MCF 10A (cell line): ENCODE data around the gene PANK2. TPM values are rescaled to one million over a fixed set of nuclear protein-coding genes. Genes with fewer than 3 reads are reported as not detected.

Experiments used
- BruUV-seq: library from RNA; stranded (reverse); fragments of 400-500 nt; replicated peaks from 2 replicates; lab custom pipeline; 2021; lab: Mats Ljungman, UMichigan
- CTCF ChIA-PET: fragments of 300-600 bp; sonication (Branson Sonifier 250); formaldehyde crosslinking; extraction: SDS; loops from one replicate; lab custom pipeline; 2021; ENCODE audit warnings: antibody characterized with exemption, inconsistent platforms; lab: Yijun Ruan, JAX
- POLR2A ChIA-PET: fragments of 300-600, 350-650 bp; sonication (Branson Sonifier 250); formaldehyde crosslinking; extraction: SDS; loops from one replicate; lab custom pipeline; 2020; ENCODE audit warnings: antibody characterized with exemption, inconsistent platforms; lab: Yijun Ruan, JAX
- DNase-seq: peaks from one replicate; pipeline ENCODE4 v3.0.0-alpha.2; 2018; ENCODE audit not compliant: unreplicated experiment
- H3K27ac Mint-ChIP-seq: one replicate; pipeline ENCODE4 v1.8.0; 2022; ENCODE audit warnings: mild to moderate bottlenecking, low read depth, mixed read lengths; ENCODE audit not compliant: unreplicated experiment
- H3K27me3 Mint-ChIP-seq: one replicate; pipeline ENCODE4 v1.8.0; 2022; ENCODE audit warnings: mixed read lengths; ENCODE audit not compliant: insufficient read depth, unreplicated experiment
- H3K36me3 Mint-ChIP-seq: one replicate; pipeline ENCODE4 v1.8.0; 2022; ENCODE audit warnings: mild to moderate bottlenecking, moderate library complexity, mixed read lengths; ENCODE audit not compliant: insufficient read depth, unreplicated experiment
- H3K4me1 Mint-ChIP-seq: one replicate; pipeline ENCODE4 v1.8.0; 2022; ENCODE audit warnings: mixed read lengths; ENCODE audit not compliant: insufficient read depth, unreplicated experiment
- H3K4me3 Mint-ChIP-seq: one replicate; pipeline ENCODE4 v1.8.0; 2022; ENCODE audit warnings: mild to moderate bottlenecking, moderate library complexity, mixed read lengths; ENCODE audit not compliant: unreplicated experiment
- H3K9me3 Mint-ChIP-seq: one replicate; pipeline ENCODE4 v1.8.0; 2022; ENCODE audit warnings: mixed read lengths; ENCODE audit not compliant: unreplicated experiment
- intact Hi-C: fragments of 100-400 bp; cut with micrococcal nuclease; formaldehyde crosslinking; loops from 2 replicates; pipeline ENCODE4 v1.14.1; 2022
- total RNA-seq: library from RNA; stranded (reverse); gene quantifications from 2 replicates; pipeline ENCODE4 v1.2.3, GENCODE V29; 2022
- TF ChIP-seq, protein P1 (sequence below): fragments of 200-600 bp; IDR thresholded peaks from one replicate; pipeline ENCODE4 v1.8.0; 2022; ENCODE audit warnings: antibody characterized with exemption, mild to moderate bottlenecking; ENCODE audit not compliant: unreplicated experiment

The PANK2 gene
- total RNA-seq, 1 experiment from 2014 or later = 29.2 TPM

DNA sequence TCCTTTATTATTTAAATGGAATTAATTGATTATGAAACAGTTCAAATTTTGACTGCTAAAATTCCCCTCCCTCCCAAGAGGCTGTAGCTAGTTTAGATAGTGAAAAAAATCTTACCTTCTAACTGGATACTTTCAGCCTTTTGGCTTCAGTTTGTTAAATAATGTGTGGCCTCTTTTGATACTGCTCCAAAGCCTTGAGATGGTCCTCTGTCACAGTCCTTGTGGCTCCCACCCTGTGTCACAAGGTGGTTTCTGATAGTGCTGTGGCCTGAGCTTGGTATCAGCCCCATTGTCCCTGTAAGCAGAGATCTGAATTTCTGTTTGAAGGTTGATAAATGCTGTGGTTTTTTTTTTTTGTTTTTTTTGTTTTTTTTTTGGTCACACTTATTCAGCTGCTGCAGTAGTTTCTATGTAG lies 20.8 kb downstream of the PANK2 start:
- CTCF ChIA-PET = interaction anchor here (0.6 to 1.0 kb wide), 2 partner anchors 16 to 22 kb away, joined by 4 to 5 read pairs; no protein-coding TSS in a partner anchor
- TSS peak; percentile 1 for BruUV-seq
- H3K27me3 Mint-ChIP-seq = no peaks in the 10 kb centered on the region
- POLR2A ChIA-PET = interaction anchor here (1.0 to 3.1 kb wide), 3 partner anchors 9 to 89 kb away, joined by 3 to 13 read pairs (median 10); no protein-coding TSS in a partner anchor
- H3K9me3 Mint-ChIP-seq = no peaks in the 10 kb centered on the region
- peaks cover 7% of the 10 kb centered on the region for H3K4me1 Mint-ChIP-seq
- no peak for DNase-seq
- intact Hi-C loops = no loop called here
- TF ChIP-seq, protein P1, sequence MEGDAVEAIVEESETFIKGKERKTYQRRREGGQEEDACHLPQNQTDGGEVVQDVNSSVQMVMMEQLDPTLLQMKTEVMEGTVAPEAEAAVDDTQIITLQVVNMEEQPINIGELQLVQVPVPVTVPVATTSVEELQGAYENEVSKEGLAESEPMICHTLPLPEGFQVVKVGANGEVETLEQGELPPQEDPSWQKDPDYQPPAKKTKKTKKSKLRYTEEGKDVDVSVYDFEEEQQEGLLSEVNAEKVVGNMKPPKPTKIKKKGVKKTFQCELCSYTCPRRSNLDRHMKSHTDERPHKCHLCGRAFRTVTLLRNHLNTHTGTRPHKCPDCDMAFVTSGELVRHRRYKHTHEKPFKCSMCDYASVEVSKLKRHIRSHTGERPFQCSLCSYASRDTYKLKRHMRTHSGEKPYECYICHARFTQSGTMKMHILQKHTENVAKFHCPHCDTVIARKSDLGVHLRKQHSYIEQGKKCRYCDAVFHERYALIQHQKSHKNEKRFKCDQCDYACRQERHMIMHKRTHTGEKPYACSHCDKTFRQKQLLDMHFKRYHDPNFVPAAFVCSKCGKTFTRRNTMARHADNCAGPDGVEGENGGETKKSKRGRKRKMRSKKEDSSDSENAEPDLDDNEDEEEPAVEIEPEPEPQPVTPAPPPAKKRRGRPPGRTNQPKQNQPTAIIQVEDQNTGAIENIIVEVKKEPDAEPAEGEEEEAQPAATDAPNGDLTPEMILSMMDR = no peak
- no peak overlapping the region for H3K27ac Mint-ChIP-seq
- H3K36me3 Mint-ChIP-seq = peaks cover 75% of the 10 kb centered on the region
- H3K4me3 Mint-ChIP-seq = no peak overlapping the region

DNA sequence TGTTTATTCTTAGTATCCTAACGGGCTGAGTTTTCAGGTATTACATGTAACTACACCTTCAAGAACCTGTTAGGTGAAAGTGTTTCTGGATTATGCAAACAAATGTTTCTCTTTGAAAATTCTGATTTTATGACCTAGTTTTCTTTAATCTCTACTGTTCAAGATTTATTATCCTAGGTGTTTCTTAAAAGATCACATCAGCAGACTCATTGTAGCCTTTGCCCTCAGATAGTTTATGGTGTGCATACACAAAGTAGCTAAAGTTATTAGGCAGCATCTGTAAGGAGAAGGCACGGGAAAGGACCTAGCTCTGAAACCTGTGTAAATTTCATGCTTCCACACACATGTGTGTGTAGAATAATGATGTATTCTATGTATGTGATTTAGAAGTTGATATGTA lies 21.7 kb downstream of the PANK2 start:
- ChIA-PET CTCF (no interaction called here), POLR2A (interaction anchor here (0.5 to 3.1 kb wide), 5 partner anchors 10 to 90 kb away, joined by 3 to 13 read pairs (median 4); no protein-coding TSS in a partner anchor)
- BruUV-seq = no TSS peak

DNA sequence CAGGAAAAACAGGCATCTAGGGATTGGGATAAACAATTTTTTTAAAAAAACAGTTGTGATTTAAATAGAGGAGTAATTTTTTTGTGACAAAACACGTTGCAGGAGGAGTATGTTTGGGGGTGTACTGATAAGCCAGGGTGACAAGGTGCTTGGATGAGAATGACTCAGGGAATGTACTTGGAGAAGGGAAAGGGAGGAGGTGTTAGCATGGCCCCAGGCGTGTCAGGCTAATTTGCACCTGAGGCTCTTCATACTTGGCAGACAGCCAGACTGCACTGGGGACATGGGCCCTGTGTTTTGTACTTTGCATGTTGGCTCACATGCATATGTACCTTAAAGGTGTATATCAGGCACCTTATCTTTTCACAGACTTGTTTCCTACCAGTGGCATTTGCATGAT lies 22.8 kb downstream of the PANK2 start:
- Mint-ChIP-seq H3K27ac (no peak overlapping the region), H3K27me3 (no peaks in the 10 kb centered on the region), H3K9me3 (no peaks in the 10 kb centered on the region), H3K4me1 (peaks cover 7% of the 10 kb centered on the region), H3K4me3 (no peak overlapping the region), H3K36me3 (peaks cover 93% of the 10 kb centered on the region)
- no TSS peak for BruUV-seq
- TF ChIP-seq, protein P1 = no peak
- no peak for DNase-seq
- ChIA-PET POLR2A (interaction anchor here (0.8 to 3.1 kb wide), 5 partner anchors 9 to 163 kb away, joined by 3 to 13 read pairs (median 6); no protein-coding TSS in a partner anchor), CTCF (interaction anchor here (0.6 to 1.2 kb wide), 3 partner anchors 9 to 21 kb away, joined by 3 to 4 read pairs (median 3); no protein-coding TSS in a partner anchor)
- intact Hi-C loops = no loop called here

More for the DNA sequence above, 21.7 kb downstream of the PANK2 start:
- Mint-ChIP-seq H3K27ac (no peak overlapping the region), H3K9me3 (no peaks in the 10 kb centered on the region), H3K4me1 (peaks cover 7% of the 10 kb centered on the region), H3K27me3 (no peaks in the 10 kb centered on the region), H3K4me3 (no peak overlapping the region), H3K36me3 (peaks cover 82% of the 10 kb centered on the region)
- DNase-seq = no peak
- TF ChIP-seq, protein P1 = no peak
- intact Hi-C loops = no loop called here

DNA sequence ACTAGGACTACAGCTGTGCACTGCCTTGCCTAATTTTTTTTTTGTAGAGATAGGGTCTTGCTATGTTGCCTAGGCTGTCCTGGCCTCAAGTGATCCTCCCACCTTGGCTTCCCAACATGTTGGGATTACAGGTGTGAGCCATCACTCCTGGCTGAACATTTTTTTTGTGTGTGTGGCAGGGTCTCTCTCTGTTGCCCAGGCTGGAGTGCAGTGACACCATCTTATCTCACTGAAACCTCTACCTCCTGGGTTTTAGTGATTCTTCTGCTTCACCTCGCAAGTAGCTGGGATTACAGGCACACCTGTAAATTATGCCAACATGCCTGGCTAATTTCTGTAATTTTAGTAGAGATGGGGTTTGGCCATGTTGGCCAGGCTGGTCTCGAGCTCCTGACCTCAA lies 25.3 kb downstream of the PANK2 start:
- Mint-ChIP-seq H3K9me3 (no peaks in the 10 kb centered on the region), H3K4me1 (peaks cover 7% of the 10 kb centered on the region), H3K27me3 (no peaks in the 10 kb centered on the region), H3K36me3 (peaks cover 97% of the 10 kb centered on the region), H3K4me3 (no peak overlapping the region), H3K27ac (no peak overlapping the region)
- POLR2A ChIA-PET = interaction anchor here (1.4 kb wide), 1 partner anchor 11 kb away, joined by 6 read pairs; no protein-coding TSS in a partner anchor
- TF ChIP-seq, protein P1 = no peak
- BruUV-seq = no TSS peak
- DNase-seq = no peak
- CTCF ChIA-PET = interaction anchor here (0.7 kb wide), 1 partner anchor 173 kb away, joined by 3 read pairs; no protein-coding TSS in a partner anchor
- intact Hi-C loops = no loop called here
